ENCODE measurements around the gene TRMT10A.

- no peak for TF ChIP-seq CTCF (IDR thresholded peaks at IDR 0.05; ENCODE audit: low read length)
- no peak for TF ChIP-seq EZH2 (IDR thresholded peaks at IDR 0.05; ENCODE audit: borderline replicate concordance, low read length)
Measured at GRCh38 chr4:99574530-99575324, 10.9 kb upstream of the TRMT10A start, which contains the start of gene MTTP.
